Measurements from ENCODE around the gene KDM6B.
"Not testable (repeated sequence)": the region's sequence is repeated elsewhere in the genome, so short reads cannot be mapped to it uniquely, and the experiment has no call there.

The KDM6B gene

DNA sequence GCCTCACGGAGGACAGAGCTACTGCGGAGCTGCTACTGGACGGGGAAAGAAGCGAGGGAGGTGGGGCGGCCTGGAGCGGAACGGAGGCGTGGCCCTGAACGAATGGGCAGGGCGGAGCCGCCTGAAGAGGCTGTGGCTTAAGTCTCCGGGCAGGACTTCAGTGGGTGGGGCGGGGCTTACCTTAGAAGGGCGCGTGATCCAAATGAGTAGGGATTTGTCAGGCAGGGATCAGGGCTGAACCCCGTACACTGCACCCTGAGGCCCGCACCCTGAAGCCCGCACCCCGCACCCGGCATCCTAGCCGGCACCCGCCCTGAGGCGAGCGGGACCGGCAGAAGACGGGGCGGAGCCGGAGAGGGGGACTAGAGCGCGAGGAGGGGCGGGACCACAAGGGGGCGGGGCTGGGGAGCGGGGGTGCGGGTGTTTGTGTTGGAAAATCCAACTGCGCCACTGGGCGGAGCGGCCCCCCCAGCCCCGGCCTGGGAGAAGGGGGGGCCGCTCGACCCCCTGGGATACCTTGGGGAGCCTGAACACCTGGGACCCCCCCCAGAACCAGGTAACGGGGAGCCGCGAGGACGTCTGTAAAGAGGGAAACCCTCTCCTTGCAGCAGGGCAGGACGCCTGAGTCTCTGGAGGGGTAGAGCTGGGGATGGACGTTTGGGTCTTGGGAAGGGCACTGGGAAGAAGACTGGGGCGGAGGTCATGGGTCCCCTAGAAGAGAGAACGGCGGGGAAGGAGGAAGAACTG is at the start of gene KDM6B:
Gene KDM6B, plus strand, starts transcription at position 423 of the 747 bp plus-strand sequence. CDS start 11,338 bp downstream, outside the sequence.
- DNase-seq, result peak; percentile 91

DNA sequence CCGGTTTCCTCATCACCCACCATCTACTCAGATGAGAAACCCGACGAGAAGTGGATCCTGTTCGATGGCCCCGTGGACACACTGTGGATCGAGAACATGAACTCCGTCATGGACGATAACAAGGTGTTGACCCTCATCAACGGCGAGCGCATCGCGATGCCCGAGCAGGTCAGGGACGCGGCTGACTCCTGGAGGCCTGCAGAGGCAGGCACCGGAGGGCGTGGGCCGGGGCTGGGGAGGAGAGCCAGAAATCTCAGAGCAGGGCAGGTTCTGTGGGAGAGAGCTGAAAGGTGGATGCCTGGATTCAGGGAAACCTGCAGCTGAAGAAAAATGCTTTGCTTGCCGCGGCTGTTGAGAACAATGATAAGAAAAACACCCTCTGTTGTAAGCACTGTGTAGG is 47.2 kb upstream of the KDM6B start:
- DNase-seq, result no peak

GRCh38 chr17:7789131-7789530 is 44.9 kb upstream of the KDM6B start:
- DNase-seq, result no peak

DNA sequence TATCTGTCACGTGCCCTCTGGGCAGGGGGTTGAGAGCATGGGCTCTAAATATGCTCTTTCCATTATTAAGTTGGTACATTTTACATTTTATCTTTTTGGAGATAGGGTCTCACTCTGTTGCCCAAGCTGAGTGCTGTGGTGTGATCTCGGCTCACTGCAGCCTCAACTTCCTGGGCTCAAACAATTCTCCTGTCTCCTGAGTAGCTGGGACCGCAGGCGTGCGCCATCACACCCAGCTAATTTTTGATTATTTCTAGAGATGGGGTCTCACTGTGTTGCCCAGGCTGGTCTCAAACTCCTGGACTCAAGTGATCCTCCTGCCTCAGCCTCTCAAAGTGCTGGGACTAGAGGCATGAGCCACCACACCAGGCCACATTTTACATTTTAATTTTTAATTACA is 43.9 kb upstream of the KDM6B start:
- no peak for DNase-seq

- DNase-seq, result no peak
These were observed 41.4 kb upstream of the KDM6B start for GRCh38 chr17:7792611-7793010.

GRCh38 chr17:7794075-7794663 is 39.8 kb upstream of the KDM6B start:
- DNase-seq, result no peak

- DNase-seq, result no peak
These were observed 36.0 kb upstream of the KDM6B start for GRCh38 chr17:7797976-7798375.

GRCh38 chr17:7798839-7799238 is 35.2 kb upstream of the KDM6B start:
- no peak for DNase-seq

GRCh38 chr17:7803981-7804380 is 30.0 kb upstream of the KDM6B start:
- DNase-seq, result no peak

DNA sequence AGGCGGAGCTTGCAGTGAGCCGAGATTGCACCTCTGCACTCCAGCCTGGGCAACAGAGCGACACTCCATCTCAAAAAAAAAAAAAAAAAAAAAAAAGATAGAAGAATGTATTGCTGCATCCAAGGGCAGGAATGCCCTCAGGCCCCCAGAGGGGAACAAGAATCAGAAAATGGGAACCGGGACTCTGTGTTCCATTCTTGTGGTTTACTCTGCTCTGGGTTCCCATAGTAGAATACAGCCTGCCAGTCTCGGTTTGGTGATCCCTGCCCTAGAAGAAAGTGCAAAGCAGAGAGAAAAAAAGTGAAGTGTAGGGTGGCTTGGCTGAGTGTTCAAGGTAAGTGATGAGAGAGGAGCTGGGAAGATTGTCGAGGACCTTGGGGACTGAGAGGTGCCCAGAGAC is 27.4 kb upstream of the KDM6B start:
- DNase-seq, result no peak

- no peak for DNase-seq
These were observed 26.8 kb upstream of the KDM6B start for GRCh38 chr17:7807206-7807605.

DNA sequence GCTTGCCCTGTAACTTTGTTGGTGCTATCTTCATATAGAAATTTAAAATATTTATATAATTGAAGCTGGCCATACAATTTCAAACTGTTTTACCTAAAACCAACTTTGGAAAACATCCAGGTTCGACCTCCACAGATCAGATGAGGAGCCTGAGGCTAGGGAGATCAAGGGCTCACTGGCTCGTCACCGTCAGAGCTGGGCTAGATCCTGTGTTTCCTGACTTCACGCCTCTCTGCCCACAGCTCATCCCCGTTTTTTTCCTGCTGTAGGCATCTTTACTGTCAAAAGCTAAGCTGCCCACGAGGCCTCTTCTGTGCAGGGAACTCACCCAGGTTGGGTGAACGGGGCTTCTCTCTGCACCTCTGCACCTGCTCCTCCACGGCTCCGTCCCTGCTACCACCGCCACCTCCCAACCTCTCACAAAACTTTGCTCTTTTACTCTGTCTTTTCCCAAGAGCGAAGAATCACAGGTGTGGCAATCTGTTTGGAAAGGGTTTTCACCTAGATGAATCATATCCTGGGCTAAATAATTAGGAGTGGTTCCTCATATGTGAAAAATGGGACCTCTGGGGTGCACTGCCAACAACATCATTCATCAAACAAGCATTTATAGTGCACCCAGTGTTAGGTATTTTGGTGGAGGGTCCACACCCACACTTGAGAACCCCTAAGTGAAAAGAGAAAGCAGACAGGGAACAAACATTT is 24.8 kb upstream of the KDM6B start:
- no peak for DNase-seq

DNA sequence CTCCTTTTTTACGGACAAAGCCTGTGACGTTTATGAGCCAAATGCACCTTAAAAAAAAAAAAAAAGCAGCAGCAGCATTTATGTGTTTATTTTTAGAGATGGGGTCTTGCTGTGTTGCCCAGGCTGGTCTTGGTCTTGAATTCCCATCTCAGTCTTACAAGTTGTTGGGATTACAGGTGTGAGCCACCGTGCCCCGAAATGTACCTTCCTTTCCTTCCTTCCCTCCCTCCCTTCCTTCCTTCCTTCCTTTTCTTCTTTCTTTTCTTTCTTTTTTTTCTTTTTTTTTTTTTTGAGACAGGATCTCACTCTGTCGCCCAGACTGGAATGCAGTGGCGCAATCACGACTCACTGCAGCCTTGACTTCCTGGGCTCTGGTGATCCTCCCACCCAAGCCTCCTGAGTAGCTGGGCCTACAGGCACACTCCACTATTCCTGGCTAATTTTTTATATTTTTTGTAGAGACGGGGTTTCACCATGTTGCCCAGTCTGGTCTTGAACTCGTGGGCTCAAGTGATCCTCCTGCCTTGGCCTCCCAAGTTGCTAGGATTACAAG is 24.1 kb upstream of the KDM6B start:
- not testable (repeated sequence) for DNase-seq

DNA sequence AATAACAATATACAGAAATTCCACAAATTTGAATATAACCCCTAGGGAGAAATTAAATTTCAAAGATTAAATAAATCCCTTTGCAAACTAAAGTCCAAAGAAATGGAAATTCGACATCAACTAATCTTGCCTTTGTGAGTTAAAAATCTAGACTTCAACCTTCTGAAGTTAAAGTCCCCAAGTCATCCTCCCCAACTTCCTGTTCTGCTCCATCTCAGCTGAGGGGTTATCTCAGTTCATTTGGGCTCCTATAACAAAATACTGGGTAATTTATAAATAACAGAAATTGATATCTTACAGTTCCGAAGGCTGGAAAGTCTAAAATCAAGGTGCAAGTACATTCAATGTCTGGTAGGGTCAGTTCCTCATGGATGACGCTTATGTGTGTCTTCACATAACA is 22.8 kb upstream of the KDM6B start:
- DNase-seq, result no peak

- DNase-seq, result no peak
These were observed 19.0 kb upstream of the KDM6B start for GRCh38 chr17:7814969-7815368.

DNA sequence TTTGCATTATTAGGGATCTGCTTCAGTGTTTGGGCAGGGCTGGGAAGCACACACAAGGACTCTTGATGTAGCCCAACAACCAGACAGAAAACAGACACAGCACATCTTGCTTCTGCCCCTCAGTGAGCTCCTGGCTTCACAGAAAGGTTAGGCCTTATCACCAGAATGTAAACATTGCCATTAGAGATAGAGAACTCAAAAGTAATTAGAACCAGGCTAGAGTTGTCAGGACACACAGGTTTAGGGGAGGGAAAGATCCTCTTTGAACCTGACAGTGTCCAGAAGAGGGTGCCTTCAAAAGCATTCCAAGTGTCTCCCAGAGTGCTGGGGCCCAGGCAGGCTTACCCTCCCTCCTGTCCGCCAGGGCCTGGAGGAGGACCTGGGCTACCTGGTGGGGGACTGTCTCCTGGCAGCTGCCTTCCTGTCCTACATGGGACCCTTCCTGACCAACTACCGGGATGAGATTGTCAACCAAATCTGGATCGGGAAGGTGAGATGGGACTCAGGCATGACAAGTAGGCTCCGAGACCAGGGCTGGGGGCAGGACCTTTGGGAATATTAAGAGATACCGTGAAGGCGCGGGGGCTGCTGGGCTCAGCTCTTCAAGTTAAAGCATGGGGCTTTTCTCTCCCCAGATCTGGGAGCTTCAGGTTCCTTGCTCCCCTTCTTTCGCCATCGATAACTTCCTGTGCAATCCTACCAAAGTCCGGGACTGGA is 16.9 kb upstream of the KDM6B start:
- DNase-seq, result no peak

GRCh38 chr17:7817643-7817964 is 16.4 kb upstream of the KDM6B start:
- DNase-seq, result no peak

GRCh38 chr17:7818026-7818425 is 16.0 kb upstream of the KDM6B start:
- no peak for DNase-seq

DNA sequence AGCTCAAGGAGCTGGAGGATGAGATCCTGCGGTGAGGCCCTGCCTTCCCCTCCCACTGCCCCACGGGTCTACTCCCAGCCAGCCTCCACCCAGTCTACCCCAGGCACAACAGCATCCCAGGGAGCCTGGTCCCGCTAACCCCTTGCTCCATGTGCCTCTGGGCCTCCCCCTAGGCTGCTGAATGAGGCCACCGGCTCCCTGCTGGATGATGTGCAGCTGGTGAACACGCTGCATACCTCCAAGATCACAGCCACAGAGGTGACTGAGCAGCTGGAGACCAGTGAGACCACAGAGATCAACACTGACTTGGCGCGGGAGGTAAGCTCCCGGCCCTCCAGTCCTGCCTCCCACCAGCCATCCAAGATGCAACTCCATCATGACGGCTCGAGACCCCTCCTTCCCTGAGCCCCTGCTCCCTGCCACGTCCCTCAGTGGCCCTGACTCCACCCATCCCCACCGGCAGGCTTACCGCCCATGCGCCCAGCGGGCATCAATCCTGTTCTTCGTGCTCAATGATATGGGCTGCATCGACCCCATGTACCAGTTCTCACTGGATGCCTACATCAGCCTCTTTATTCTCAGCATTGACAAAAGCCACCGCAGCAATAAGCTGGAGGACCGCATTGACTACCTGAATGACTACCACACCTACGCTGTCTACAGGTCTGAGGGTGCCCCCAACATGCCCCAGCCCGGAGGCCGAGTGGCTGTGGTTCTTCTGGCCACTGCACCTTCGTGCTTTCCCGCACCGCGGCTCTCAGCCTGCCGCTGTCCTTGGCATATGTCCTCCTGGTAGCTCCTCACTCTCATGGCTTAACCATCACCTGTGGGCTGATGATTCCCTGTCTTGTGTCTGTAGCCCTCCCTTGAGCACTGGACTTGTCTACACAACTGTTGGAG is 15.0 kb upstream of the KDM6B start:
- no peak for DNase-seq

GRCh38 chr17:7820231-7820630 is 13.8 kb upstream of the KDM6B start:
- no peak for DNase-seq

- no peak for DNase-seq
These were observed 11.9 kb upstream of the KDM6B start for GRCh38 chr17:7822126-7822525.

GRCh38 chr17:7823581-7824001 is 10.4 kb upstream of the KDM6B start:
- no peak for DNase-seq

Measured in stimulated activated naive CD4-positive, alpha-beta T cell treated with Interleukin-2 at 50 U/mL for 16 hours (primary cell).